Mesodermal cell (in vitro differentiated cells): ENCODE results near the gene PRDM2.
"Not testable (repeated sequence)": the region's sequence is repeated elsewhere in the genome, so short reads cannot be mapped to it uniquely, and the experiment has no call there.

Source experiments
- H3K27ac ChIP-seq: 2 replicates; pipeline ENCODE4 v1.7.0; 2013; ENCODE audit warnings: mild to moderate bottlenecking, low read depth, low read length, moderate library complexity; ENCODE audit not compliant: severe bottlenecking
- H3K36me3 ChIP-seq: 2 replicates; pipeline ENCODE4 v1.7.1; 2013; ENCODE audit warnings: mild to moderate bottlenecking, low read length, moderate library complexity; ENCODE audit not compliant: control insufficient read depth, insufficient read depth
- H3K4me1 ChIP-seq: one replicate; pipeline ENCODE4 v1.7.1; 2013; ENCODE audit warnings: mild to moderate bottlenecking, low read length; ENCODE audit not compliant: insufficient read depth, control insufficient read depth, poor library complexity, severe bottlenecking
- H3K4me3 ChIP-seq: 2 replicates; pipeline ENCODE4 v1.7.0; 2013; ENCODE audit warnings: low read length, control low read depth, mild to moderate bottlenecking; ENCODE audit not compliant: insufficient read depth, poor library complexity, severe bottlenecking; ENCODE audit errors: extremely low read depth
- H3K9me3 ChIP-seq: 2 replicates; pipeline ENCODE4 v1.7.1; 2013; ENCODE audit warnings: mild to moderate bottlenecking, low read length, moderate library complexity; ENCODE audit not compliant: control insufficient read depth
- WGBS, 2 experiments: methylation state at CpG; one replicate each; pipeline ENCODE4 v1.1.5; 2013; ENCODE audit warnings: missing lambda C conversion rate in 2 of 2; ENCODE audit not compliant: insufficient coverage in 2 of 2; 5-methylcytosine and 5-hydroxymethylcytosine counted together

Gene PRDM2

DNA sequence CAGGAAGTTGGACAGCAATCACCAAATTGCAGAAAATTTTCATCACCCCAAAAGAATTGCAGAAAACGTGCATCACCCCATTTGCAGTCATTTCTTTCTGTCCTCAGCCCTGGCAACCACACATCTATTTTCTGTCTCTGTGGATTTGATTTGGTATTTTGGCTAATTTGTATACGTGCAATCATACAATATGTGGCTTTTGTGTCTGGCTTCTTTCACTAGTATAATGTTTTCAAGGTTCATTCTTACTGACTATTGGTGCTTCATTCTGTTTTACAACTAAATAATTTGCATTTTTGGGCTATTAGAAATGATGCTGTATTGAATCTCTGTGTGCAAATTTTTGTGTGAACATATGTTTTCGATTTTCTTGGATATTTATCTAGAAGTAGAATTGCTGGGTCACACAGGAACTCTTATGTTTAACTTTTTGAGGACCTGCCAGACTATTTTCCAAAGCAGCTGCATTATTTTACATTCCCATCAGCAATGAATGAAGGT is 24.8 kb upstream of the PRDM2 start:
- 0% methylated on average over 1 of the region's 3 CpGs; no CpG with 5 or more reads in 1 of the 2 experiments for WGBS, 2 experiments
- no peaks in the 10 kb centered on the region for H3K36me3 ChIP-seq
- no peak overlapping the region for H3K27ac ChIP-seq
- H3K9me3 ChIP-seq: no peaks in the 10 kb centered on the region
- H3K4me3 ChIP-seq: no peak overlapping the region
- H3K4me1 ChIP-seq: no peaks in the 10 kb centered on the region

DNA sequence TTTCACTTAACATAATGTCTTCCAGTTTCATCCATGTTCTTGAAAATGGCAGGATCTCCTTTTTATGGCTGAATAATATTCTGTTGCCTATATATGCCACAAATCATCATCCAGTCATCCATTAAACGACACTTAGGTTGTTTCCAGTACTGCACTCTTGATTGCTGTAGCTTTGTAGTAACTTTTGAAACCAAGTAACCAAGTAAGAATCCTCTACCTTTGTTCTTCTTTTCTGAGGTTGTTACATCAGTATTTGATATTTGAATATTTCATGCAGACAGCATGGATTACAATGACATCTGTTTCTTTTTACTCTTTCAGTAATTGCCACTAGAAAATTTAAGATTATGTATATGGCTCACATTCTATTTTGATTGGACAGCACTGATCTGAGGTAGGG is 22.1 kb upstream of the PRDM2 start:
- Histone ChIP-seq H3K4me1 (no peaks in the 10 kb centered on the region), H3K36me3 (no peaks in the 10 kb centered on the region), H3K4me3 (no peak overlapping the region), H3K27ac (no peak overlapping the region), H3K9me3 (no peaks in the 10 kb centered on the region)
- WGBS, 2 experiments: no CpG with 5 or more reads among the region's 1 CpG

DNA sequence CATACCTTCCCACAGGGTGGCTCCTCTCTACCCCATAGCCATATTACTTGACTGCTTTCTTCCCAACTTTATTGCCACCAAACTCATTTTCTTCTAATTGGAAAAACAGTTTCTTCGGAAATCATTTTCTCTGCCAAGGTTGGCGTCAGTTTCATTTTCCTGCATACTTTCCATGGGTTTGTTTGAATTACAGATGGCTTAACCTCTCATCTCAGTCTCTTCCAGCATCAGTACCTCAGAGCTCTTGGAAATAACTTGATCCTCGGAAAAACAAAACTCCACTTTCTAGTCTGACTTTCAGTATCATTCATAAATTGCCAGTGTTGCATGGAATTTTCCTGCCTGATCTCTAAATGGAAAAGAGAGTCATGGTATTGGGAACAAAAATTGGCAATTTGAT is 20.3 kb upstream of the PRDM2 start:
- Histone ChIP-seq H3K4me1 (no peaks in the 10 kb centered on the region), H3K4me3 (no peak overlapping the region), H3K9me3 (no peaks in the 10 kb centered on the region), H3K36me3 (no peaks in the 10 kb centered on the region), H3K27ac (no peak overlapping the region)
- 86 to 88% methylated on average over 1 to 2 of the region's 3 CpGs for WGBS, 2 experiments

DNA sequence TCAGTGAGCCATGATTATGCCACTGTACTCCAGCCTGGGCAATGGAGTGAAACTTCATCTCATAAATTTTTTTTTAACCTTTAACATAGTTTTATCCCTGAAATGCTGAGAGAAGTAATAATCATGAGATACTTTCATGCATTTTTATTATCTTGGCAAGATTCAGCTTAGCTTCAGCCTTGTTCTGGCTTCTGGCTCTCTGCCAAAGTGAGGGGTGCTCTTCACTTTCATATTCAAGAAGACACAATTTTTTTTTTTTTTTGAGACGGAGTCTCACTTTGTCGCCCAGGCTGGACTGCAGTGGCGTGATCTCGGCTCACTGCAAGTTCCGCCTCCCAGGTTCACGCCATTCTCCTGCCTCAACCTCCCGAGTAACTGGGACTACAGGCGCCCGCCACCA is 19.4 kb upstream of the PRDM2 start:
- not testable (repeated sequence) for H3K9me3 ChIP-seq, H3K27ac ChIP-seq, H3K4me1 ChIP-seq, H3K36me3 ChIP-seq, H3K4me3 ChIP-seq
- whole genome bisulfite sequencing, 2 experiments: 92 to 100% methylated on average over 2 to 6 of the region's 9 CpGs

DNA sequence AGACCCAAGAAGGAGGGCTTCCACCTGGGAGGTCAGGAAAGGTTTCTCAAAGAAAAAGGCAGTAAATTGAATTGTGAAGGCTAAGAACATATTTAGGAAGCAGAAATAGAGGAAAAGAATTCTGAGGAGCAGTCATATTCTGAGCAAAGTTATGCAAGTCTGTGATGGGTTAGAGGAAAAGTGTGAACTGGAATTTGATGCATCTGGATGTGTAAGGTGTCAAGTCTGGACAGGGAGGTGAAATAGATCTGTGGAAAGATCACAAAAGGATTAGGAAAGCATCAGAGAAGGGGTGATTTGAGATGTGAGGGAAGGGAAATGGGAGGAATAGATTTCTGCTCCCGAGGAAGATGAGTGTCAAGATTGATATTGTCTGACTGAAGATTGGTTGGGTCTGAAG is 18.1 kb upstream of the PRDM2 start:
- no peak overlapping the region for H3K4me3 ChIP-seq
- no peaks in the 10 kb centered on the region for H3K9me3 ChIP-seq
- H3K36me3 ChIP-seq: no peaks in the 10 kb centered on the region
- WGBS, 2 experiments: 86 to 100% methylated on average over 1 of the region's 1 CpG
- no peaks in the 10 kb centered on the region for H3K4me1 ChIP-seq
- no peak overlapping the region for H3K27ac ChIP-seq

DNA sequence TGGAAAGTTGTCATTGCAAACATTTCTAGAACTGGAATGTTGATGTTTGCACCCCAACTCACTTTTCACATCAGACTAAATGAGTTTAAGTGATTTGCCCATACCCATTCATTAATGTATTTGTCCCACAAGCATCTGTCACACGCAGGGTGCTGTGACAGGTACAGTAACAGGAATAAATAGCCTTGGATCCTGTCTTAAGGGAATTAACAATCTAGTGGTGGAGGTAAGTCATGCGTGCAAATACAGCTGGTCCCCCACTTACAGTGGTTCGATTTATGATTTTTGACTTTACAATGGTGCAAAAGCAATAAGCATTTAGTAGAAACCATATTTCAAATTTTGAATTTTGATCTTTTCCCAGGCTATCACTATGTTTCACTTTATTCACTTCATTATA is 17.5 kb upstream of the PRDM2 start:
- H3K36me3 ChIP-seq: no peaks in the 10 kb centered on the region
- no peak overlapping the region for H3K27ac ChIP-seq
- no peaks in the 10 kb centered on the region for H3K9me3 ChIP-seq
- 80% methylated on average over 1 of the region's 3 CpGs; no CpG with 5 or more reads in 1 of the 2 experiments for WGBS, 2 experiments
- no peak overlapping the region for H3K4me3 ChIP-seq
- no peaks in the 10 kb centered on the region for H3K4me1 ChIP-seq

DNA sequence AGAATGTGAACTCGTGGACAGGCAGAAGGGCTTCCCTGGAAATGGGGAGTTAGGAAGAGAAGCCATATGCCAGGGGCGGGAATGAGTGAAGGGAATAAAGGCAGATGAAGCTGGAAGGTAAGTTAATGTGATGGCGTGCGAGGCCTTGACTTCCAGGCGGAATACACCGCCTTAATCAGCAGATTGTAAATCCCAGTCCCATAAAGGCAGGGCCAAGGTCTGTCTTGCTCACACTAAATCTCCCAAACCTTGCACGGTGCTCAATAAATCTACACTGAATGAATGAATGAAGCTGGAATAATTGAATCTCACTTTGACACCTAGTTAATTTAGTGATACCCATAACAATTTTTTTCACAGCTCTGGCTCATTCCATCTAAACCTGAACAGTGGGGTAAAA is 16.8 kb upstream of the PRDM2 start:
- H3K9me3 ChIP-seq: no peaks in the 10 kb centered on the region
- no peak overlapping the region for H3K27ac ChIP-seq
- H3K4me3 ChIP-seq: no peak overlapping the region
- H3K4me1 ChIP-seq: no peaks in the 10 kb centered on the region
- no peaks in the 10 kb centered on the region for H3K36me3 ChIP-seq
- 84 to 89% methylated on average over 5 to 6 of the region's 7 CpGs for WGBS, 2 experiments

DNA sequence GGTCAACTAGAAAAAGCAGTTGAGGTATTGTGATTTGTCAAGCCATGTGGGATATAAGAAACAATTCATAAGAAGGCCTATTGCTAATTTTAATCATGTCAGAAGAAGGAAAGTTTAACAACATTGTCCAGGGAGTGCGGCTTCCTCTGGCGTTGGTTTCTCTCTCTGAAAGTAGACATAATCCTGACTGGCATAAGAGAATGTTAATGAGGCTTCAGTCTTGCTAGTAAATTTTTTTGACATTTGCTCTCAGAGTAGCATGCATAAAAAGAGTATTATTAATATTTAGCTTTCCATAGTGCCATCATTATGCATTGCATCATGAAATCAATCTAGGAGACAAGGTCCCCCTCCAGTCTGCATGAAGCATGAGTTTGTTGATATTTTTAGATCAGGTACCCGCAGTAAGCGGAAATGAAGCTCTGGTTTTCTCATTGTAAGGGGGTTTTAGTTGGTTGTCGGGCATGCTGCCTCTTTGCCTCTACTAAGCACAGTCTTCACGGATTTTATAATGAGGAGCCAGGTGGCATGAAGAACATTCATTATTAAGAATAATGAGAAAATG is 12.8 kb upstream of the PRDM2 start:
- Histone ChIP-seq H3K4me3 (no peak overlapping the region), H3K4me1 (no peaks in the 10 kb centered on the region), H3K27ac (no peak overlapping the region), H3K9me3 (no peaks in the 10 kb centered on the region), H3K36me3 (no peaks in the 10 kb centered on the region)
- WGBS, 2 experiments: 93 to 94% methylated on average over 2 to 4 of the region's 6 CpGs

DNA sequence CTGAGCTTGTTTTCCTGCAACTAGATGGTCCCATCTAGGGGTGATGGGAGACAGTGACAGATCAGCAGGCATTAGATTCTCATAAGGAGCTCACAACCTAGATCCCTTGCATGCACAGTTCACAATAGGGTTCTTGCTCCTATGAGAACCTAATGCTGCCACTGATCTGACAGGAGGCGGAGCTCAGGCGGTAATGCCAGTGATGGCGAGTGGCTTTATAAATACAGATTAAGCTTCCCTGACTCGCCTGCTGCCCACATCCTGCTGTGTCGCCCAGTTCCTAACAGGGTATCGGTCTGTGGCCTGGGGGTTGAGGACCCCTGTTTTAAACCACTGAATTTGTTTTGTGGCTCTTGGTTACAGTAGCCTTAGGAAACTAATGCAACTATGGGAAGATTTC is 6.9 kb upstream of the PRDM2 start:
- not testable (repeated sequence) for H3K27ac ChIP-seq, H3K4me3 ChIP-seq, H3K36me3 ChIP-seq, H3K4me1 ChIP-seq, H3K9me3 ChIP-seq
- 79 to 83% methylated on average over 4 to 6 of the region's 6 CpGs for WGBS, 2 experiments

DNA sequence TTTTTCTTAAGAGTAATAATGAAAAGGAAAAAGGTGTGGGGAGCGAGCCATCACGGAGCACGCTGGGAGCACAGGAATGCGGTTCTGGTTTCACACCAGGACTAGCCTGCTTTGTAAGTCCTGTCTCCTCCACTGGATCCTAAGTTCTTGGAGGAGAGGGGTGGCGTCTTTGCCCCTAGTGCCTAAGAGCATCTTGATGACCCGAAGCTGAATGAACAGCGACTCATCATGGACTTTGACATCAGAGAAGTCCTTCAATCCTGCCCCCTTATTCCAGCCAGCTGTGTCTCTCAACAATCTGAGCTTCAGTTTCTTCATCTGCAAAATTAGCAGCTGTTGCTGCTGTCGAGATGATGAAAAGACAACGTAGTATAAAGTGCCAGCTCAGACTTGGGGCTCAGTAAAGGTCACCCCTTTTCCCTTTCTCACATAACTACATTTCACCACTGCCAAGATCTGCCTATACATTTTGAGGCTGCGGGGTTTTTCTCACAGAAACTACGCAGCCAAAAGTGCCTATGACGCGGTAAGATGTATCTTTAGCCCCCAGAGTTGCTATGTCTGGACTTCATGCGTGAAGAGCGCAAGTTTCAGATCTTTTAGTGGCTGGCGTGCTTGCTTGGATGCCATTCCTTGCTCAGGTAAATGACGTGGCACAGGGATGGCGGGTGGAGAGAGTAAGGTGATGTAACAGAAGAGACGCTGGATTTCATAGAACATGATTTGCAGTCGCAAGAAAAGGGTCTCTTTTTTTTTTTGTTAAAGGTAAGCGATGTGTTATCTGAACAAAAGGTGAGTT is 4.9 kb upstream of the PRDM2 start:
- 86 to 90% methylated on average over 17 to 20 of the region's 21 CpGs for WGBS, 2 experiments
- Histone ChIP-seq H3K4me1 (peaks cover 4% of the 10 kb centered on the region), H3K4me3 (no peak overlapping the region), H3K9me3 (peaks cover 21% of the 10 kb centered on the region), H3K27ac (no peak overlapping the region), H3K36me3 (no peaks in the 10 kb centered on the region)

DNA sequence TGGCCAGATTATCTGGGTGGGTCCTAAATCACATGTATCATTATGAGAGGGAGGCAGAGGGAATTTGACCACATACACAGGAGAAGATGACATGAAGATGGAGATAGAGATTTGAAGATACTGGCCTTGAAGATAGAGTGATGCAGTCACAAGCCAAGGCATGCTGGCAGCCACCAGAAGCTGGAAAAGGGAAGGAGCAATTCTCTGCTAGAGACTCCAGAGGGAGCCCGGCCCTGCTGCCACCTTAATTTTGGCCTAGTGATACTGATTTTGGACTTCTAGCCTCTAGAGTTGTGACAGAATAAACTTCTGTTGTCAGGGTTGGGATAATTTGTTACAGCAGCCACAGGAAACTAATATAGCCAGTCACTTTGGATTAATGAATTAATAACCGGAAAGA is 2.2 kb upstream of the PRDM2 start:
- Histone ChIP-seq H3K36me3 (no peaks in the 10 kb centered on the region), H3K9me3 (peaks cover 21% of the 10 kb centered on the region), H3K4me3 (no peak overlapping the region), H3K27ac (no peak overlapping the region), H3K4me1 (peaks cover 7% of the 10 kb centered on the region)
- WGBS, 2 experiments: 88 to 96% methylated on average over 2 of the region's 2 CpGs
